ENCODE results near the gene ATP6V0B. TPM values are rescaled to one million over a fixed set of nuclear protein-coding genes. Genes with fewer than 3 reads are reported as not detected.

ATP6V0B gene
- total RNA-seq, 1 donor: 104 TPM

GRCh38 chr1:44019466-44019948 is 44.7 kb downstream of the ATP6V0B start:
- TF ChIP-seq, protein P1, sequence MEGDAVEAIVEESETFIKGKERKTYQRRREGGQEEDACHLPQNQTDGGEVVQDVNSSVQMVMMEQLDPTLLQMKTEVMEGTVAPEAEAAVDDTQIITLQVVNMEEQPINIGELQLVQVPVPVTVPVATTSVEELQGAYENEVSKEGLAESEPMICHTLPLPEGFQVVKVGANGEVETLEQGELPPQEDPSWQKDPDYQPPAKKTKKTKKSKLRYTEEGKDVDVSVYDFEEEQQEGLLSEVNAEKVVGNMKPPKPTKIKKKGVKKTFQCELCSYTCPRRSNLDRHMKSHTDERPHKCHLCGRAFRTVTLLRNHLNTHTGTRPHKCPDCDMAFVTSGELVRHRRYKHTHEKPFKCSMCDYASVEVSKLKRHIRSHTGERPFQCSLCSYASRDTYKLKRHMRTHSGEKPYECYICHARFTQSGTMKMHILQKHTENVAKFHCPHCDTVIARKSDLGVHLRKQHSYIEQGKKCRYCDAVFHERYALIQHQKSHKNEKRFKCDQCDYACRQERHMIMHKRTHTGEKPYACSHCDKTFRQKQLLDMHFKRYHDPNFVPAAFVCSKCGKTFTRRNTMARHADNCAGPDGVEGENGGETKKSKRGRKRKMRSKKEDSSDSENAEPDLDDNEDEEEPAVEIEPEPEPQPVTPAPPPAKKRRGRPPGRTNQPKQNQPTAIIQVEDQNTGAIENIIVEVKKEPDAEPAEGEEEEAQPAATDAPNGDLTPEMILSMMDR (IDR thresholded peaks at IDR 0.05; ENCODE audit: insufficient read depth, low read depth, low read length): no peak
- no peak overlapping the region for H3K4me3 ChIP-seq (ENCODE audit: low read depth, low read length)
- DNase-seq (ENCODE audit: low read depth): no peak

DNA sequence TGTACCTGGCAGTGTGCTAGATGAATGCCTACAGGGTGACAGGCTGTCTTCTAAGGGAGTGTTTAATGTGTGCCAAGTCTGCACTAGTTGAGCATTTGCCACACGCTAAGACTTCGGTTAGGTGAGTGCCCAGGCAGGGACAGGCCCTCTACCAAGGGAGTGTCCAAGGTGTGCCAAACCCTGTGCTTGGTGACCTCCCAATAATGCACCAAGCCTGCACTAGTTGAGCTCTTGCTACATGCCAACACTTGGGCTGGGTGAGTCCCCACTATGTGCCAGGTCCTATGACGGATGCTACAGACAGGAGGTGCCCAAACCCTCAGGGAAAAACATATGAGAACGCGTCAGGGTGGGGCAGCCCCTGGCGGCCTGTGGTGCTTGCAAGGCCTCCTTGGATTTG is 45.7 kb downstream of the ATP6V0B start:
- TF ChIP-seq, protein P1 (IDR thresholded peaks at IDR 0.05; ENCODE audit: insufficient read depth, low read depth, low read length): no peak

DNA sequence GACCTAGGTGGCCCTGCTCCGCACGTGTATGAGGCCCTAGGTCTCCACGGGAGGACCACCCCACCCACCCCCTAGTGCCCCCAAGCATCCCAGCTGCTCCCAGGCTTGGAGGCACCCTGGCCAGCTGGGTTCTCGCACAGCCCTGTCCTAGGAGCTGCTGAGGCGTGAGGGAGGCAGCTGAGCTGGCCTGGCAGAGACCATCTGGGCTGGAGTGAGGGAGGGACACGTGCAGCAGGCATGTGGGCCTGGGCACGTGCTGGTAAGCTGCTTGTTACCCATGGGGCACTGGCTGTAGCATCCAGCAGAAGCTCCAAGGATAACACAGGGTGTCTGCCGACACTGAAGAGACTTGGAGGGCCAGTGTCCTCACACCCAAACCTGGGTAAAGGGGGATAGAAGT is 46.4 kb downstream of the ATP6V0B start:
- no peak overlapping the region for H3K4me3 ChIP-seq (ENCODE audit: low read depth, low read length)
- no peak for DNase-seq (ENCODE audit: low read depth)
- TF ChIP-seq, protein P1 (IDR thresholded peaks at IDR 0.05; ENCODE audit: insufficient read depth, low read depth, low read length): no peak

More for the DNA sequence above, 45.7 kb downstream of the ATP6V0B start:
- no peak overlapping the region for H3K4me3 ChIP-seq (ENCODE audit: low read depth, low read length)
- no peak for DNase-seq (ENCODE audit: low read depth)

DNA sequence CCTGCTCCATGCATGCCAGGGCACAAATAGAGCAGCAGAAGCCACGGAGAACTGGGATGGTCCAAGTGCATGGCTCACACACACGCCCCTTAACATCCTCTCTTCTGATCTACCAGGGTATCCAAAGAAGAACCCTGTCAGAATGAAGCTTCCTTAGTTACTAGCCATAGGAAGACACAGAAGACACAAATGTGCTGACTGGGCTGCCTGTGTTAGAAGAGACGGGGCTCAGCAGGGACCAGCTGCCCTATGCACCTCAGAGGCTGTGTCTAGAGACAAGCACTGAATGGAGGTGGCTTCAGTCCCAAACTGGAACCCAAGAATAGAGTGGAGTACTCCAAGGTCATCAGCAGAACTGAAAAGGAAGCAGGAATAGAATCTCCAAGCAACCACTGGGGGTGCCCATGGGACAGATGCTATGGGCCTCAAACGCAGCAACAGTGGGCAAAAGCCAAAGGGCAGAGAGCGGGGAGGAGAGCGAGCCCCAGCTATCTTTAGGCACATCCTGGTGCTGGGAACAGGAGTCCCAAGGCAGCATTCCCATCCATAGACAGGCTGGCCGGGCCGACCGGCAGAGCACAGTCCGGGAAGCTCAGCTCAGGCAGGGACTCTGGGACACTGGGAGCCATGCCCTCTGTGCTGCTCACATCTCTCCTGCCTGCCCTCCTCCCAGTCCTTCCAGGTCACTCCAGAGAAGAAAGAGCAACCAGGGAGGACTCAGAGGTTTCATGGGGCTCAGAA is 47.0 kb downstream of the ATP6V0B start:
- DNase-seq (ENCODE audit: low read depth): no peak
- no peak overlapping the region for H3K4me3 ChIP-seq (ENCODE audit: low read depth, low read length)
- TF ChIP-seq, protein P1 (IDR thresholded peaks at IDR 0.05; ENCODE audit: insufficient read depth, low read depth, low read length): no peak

GRCh38 chr1:44024031-44024902 is 49.5 kb downstream of the ATP6V0B start:
- no peak overlapping the region for H3K4me3 ChIP-seq (ENCODE audit: low read depth, low read length)
- DNase-seq (ENCODE audit: low read depth): no peak
- TF ChIP-seq, protein P1 (IDR thresholded peaks at IDR 0.05; ENCODE audit: insufficient read depth, low read depth, low read length): no peak

DNA sequence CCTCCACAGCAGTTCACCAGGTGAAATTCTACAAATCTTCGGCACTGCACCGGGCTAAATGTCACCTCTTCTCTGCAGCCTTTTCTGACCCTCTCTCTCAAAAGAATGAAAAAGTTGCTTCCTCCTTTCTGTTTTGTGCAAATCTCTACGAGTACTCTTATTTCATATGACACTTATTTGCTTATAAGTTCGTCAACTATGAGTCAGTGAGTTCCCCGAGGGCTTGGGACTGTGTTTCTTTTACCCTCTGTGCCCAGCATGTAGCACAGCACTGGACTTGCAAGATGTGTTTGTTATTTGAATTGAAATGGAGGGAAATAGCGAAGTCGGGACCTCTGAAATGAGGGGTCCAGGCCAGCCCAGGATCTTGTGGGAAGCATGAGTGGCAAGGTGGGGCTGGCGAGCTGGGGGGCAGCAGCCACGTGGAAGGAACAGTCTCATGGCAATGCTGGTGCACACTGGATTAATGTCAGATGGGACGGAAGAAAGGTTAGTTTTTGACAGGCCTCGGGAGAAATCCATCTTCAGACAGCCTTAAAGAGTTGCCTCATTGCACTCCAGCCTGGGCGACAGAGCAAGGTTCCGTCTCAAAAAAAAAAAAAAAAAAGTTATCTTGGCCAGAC is 50.3 kb downstream of the ATP6V0B start:
- H3K4me3 ChIP-seq (ENCODE audit: low read depth, low read length): no peak overlapping the region
- DNase-seq (ENCODE audit: low read depth): no peak
- TF ChIP-seq, protein P1 (IDR thresholded peaks at IDR 0.05; ENCODE audit: insufficient read depth, low read depth, low read length): no peak
